Ramos (cell line): ENCODE measurements around the gene OR6X1.

ENCODE experiments used
- in situ Hi-C: fragments of 300-500 bp; cut with MboI; formaldehyde crosslinking; loops from one replicate; pipeline ENCODE4 v1.14.3; 2022; ENCODE audit warnings: low sequenced_read_pairs; ENCODE audit not compliant: unreplicated experiment

OR6X1 gene, protein sequence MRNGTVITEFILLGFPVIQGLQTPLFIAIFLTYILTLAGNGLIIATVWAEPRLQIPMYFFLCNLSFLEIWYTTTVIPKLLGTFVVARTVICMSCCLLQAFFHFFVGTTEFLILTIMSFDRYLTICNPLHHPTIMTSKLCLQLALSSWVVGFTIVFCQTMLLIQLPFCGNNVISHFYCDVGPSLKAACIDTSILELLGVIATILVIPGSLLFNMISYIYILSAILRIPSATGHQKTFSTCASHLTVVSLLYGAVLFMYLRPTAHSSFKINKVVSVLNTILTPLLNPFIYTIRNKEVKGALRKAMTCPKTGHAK

DNA sequence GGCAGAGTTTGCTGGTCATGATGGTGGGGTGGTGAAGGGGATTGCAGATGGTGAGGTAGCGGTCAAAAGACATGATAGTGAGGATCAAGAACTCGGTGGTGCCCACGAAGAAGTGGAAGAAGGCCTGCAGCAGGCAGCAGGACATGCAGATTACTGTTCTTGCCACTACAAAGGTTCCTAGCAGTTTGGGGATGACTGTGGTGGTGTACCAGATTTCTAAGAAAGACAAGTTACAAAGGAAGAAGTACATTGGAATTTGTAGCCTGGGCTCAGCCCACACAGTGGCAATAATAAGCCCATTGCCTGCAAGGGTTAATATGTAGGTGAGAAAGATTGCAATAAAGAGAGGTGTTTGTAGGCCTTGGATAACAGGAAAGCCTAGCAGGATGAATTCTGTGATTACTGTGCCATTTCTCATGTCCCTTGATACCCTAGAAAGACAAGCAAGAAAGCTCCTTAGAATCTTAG lies at the start of gene OR6X1:
Gene OR6X1 (minus strand): TSS at position 418 of the 468 bp plus-strand sequence. CDS start 0 bp downstream, at position 418.
- in situ Hi-C loops: no loop called here

- in situ Hi-C loops: no loop called here
These were observed 47.4 kb upstream of the OR6X1 start for GRCh38 chr11:123801765-123802164.

DNA sequence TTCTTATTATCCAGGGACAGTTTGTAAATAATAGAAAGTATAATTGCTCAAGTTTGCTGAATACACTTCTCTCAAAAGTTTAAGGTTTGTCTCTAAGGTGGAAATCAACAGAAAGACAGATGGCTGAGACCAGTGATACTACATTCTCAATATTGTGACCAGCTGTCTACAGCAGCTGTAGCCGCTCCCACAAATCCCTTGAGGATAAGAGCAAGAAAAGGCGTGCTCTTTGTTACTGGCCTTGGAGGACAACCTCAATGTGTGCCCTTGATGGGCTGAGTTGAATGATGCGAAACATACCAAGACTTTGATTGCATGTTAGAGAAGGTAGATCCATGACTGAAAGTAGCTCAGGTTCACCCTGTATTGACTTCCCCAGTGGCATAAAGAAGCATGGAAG lies 45.7 kb upstream of the OR6X1 start:
- in situ Hi-C loops: no loop called here

DNA sequence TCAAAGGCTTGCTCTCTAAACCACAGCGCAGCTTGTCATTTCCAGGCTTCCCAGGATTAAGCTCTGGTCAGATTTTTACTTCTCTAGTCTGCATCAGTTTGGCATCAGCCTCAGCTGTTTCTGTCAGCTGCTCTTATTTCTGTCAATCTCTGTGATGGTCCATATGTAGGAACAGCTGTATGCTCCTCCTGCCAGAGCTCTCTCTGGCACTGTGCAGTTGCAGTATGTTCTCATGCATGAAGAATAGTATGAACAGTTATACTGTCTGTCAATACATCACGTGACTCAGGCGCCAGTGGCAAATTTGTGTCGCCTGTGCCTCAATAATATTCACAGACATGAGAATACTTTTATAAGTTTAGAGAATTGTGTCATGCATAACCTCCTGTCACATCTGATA lies 45.1 kb upstream of the OR6X1 start:
- in situ Hi-C loops: no loop called here

- in situ Hi-C loops: no loop called here
These were observed 44.4 kb upstream of the OR6X1 start for GRCh38 chr11:123798513-123799252.

DNA sequence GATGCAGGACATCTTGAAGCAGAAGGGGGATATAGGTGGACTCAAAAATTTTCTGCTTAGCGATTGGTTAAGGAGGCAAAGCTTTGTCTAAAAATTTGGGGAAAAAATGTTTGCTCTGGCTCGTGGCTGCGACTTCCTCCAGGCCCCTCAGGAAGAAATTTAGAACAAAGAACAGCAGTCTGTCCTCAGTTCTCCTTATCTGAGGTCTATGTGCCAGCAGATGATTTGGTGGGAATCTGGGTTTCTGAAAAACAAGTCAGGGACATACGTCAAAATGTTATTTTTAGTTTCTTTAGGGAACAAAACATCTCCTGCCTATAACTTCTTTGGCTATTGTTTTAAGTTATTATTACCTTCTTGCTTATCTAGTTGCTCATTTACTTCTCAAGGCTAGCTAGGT lies 43.8 kb upstream of the OR6X1 start:
- in situ Hi-C loops: no loop called here

DNA sequence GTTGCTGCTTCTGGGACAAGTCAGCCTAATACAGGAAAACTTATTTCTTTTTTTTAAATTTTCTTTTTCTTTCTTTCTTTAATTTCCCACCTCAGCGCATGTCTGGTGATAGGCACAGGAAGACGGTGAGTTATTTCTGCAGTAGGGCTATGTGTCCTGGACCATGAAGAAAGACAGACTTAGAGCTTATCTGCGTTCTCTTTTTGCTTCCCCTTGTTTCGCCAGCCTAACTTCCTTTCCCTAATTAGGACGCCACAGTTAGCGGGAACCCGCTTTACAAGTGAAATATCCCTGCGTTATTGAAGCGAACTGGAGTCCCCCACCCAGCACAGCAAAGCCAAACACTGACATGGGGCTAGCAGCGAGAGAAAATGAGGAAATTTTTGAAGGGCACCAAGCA lies 43.2 kb upstream of the OR6X1 start:
- in situ Hi-C loops: no loop called here

- in situ Hi-C loops: no loop called here
These were observed 42.8 kb upstream of the OR6X1 start for GRCh38 chr11:123797114-123797513.

DNA sequence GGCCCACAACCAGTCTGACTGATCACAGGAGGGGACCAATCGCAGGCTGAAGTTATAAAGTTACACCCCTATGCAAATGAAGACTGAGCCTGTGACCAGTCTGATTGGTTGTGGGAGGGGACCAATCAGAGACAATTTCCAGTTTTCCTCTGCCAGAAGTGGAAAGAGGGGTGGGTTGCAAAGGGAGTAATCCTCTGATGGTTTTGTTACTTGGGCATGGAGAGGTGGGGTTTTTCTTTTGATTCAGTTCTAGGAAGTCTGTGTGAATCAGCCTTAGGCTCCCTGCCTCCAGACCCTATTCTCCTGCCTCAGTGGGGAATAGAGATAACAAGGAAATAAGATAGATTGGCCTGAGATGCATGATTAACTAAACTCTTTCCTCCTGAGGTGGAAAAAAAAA lies 41.9 kb upstream of the OR6X1 start:
- in situ Hi-C loops: no loop called here

- in situ Hi-C loops: no loop called here
These were observed 29.2 kb upstream of the OR6X1 start for GRCh38 chr11:123783536-123783935.

DNA sequence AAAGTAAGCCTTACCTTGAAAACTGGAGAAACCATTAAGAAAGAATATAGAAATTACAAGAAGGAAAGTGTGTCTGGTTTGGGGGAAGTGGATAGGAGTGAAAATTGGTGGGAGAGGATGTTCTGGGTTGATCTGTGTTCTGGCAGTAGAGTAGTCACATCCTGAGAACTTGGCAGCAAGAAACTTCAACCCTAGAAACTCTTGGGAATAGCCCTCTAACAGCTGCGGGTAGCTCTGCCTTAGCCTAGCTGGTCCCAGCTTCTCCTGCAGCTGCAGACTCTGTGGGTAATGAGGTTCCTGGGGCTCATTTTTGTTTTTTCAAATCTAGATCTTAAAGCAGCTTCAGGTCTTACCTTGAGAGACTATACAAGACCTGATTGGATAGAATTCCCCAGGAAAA lies 24.2 kb upstream of the OR6X1 start:
- in situ Hi-C loops: no loop called here

GRCh38 chr11:123775715-123776549 lies 21.6 kb upstream of the OR6X1 start:
- in situ Hi-C loops: no loop called here

DNA sequence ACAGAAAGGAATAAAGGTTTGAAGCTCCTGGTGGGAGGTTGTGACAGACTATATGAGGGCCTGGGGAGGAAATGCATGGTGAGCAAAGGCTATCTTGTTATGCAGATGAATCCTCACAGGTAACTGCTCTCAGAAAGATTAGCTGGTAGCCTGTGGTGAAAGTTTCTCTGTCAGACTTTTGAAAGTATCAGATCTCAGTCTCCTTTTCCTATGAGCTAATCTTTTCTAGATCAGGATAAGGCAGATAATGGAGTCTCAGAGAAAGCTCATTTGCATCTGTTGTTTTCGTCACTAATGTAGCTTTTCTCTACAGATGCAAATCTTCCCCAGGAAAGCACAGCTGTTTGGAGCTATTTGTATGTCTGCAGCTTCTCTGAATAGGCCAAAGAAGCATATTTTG lies 21.0 kb upstream of the OR6X1 start:
- in situ Hi-C loops: no loop called here

GRCh38 chr11:123773959-123774358 lies 19.6 kb upstream of the OR6X1 start:
- in situ Hi-C loops: no loop called here

DNA sequence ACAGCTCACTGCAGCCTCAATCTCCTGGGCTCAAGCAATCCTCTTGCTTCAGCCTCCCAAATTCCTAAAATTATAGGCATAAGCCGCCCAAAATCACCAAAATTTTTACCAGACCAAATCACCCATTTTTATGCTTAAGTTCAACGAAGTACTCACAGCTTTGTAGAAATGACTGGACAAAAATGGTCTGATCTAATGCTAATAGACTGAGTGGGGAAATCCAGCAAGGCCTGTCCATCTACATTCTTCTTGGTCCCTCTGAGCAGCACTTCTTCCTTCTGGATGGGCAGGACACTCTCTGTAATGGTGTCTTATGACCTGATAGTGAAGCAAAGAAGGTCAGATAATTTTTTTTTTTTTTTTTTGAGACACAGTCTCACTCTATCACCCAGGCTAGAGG lies 18.7 kb upstream of the OR6X1 start:
- in situ Hi-C loops: no loop called here

DNA sequence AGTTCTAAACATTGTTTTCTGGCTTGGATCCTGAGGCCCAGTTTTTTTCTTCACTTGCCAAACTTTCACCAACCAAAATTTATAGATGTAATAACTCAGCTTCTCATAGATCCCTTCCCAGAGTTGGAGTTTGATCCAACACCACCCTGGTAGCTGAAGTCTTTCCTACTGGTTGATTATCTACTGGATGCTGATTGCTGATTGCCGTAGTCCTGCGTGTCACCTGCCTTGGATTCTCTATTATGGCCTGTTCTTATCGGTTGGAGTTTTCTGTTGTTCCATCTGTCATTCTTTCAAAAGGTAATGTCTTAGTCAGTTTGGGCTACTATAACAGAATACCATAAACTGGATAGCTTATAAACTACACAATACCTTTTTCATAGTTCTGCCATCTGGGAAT lies 17.3 kb upstream of the OR6X1 start:
- in situ Hi-C loops: no loop called here

DNA sequence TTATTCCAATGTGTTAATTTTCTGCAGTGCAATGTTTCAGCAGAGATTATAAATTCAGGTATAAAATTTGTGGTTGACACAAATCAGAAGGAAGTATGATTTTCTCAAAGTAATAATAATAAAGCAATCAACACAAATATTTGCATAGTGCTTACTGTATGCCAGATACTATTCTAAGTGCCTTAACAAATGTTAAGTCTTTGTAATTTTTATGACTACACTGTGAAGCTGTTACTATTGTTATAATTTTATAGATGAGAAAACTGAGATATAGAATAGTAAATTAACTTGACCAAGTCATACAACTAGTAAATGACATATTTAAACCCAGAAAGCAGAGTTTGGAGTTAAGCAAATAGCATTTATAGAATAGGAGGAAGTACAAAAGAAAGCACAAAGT lies 16.4 kb upstream of the OR6X1 start:
- in situ Hi-C loops: no loop called here

DNA sequence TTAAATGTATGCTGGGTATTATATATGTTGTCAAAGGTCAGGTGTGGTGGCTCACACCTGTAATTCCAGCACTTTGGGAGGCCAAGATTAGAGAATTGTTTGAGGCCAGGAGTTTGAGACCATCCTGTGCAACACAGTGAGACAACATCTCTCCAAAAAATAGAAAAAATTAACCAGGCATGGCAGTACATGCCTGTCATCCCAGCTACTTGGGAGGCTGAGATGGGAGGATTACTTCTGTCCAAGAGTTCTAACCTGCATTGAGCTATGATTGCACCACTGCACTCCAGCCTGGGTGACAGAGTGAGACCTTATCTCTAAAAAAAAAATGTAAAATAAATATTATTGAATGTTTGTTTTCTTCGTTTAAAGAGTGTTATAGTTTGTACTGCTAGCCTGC lies 11.3 kb upstream of the OR6X1 start:
- in situ Hi-C loops: no loop called here

- in situ Hi-C loops: no loop called here
These were observed 8.1 kb upstream of the OR6X1 start for GRCh38 chr11:123762422-123762821.

DNA sequence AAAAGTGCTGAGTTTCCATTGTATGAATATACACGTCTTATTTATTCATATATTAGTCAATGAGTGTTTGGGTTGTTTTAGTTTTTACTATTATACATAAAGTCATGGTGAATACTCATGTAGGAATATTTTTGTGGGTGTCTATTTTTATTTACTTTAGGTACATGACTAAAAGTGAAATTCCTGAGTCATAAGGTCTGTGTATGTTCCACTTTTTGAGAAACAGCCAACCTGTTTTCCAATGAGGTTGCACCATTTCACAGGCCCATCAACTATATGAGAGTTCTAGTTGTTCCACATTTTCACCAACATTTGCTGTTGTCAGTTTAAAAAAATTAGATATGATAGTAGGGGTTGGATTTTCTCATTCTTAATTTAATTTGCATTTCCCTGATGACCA lies 6.6 kb upstream of the OR6X1 start:
- in situ Hi-C loops: no loop called here

GRCh38 chr11:123757976-123758375 lies 3.7 kb upstream of the OR6X1 start:
- in situ Hi-C loops: no loop called here
